GM21390 (cell line): ENCODE data around the gene FAM107B.

Experiments
- ATAC-seq: cut with Tn5 transposase; IDR thresholded peaks from one replicate; pipeline ENCODE4 v1.9.1; 2021; ENCODE audit not compliant: unreplicated experiment

FAM107B gene

GRCh38 chr10:14585287-14586193 is 189.2 kb downstream of the FAM107B start:
- ATAC-seq = no peak

GRCh38 chr10:14584661-14585060 is 190.0 kb downstream of the FAM107B start:
- no peak for ATAC-seq

GRCh38 chr10:14583967-14584366 is 190.7 kb downstream of the FAM107B start:
- no peak for ATAC-seq

- no peak for ATAC-seq
Observed at GRCh38 chr10:14583252-14583651, 191.4 kb downstream of the FAM107B start.

GRCh38 chr10:14581553-14582321 is 193.0 kb downstream of the FAM107B start:
- ATAC-seq = no peak

- ATAC-seq = no peak
Observed at GRCh38 chr10:14580671-14581332, 193.9 kb downstream of the FAM107B start.

GRCh38 chr10:14579405-14579804 is 195.3 kb downstream of the FAM107B start:
- no peak for ATAC-seq

- ATAC-seq = no peak
Observed at GRCh38 chr10:14578060-14578952, 196.4 kb downstream of the FAM107B start.

GRCh38 chr10:14574885-14575284 is 199.8 kb downstream of the FAM107B start:
- no peak for ATAC-seq

- ATAC-seq = no peak
Observed at GRCh38 chr10:14574291-14574690, 200.4 kb downstream of the FAM107B start.

GRCh38 chr10:14573666-14574261 is 200.9 kb downstream of the FAM107B start:
- no peak for ATAC-seq

- no peak for ATAC-seq
Observed at GRCh38 chr10:14572811-14573210, 201.9 kb downstream of the FAM107B start.

GRCh38 chr10:14571866-14572507 is 202.7 kb downstream of the FAM107B start:
- ATAC-seq = peak; percentile 81

GRCh38 chr10:14570800-14571199 is 203.9 kb downstream of the FAM107B start:
- no peak for ATAC-seq

- no peak for ATAC-seq
Observed at GRCh38 chr10:14569274-14570060, 205.2 kb downstream of the FAM107B start.

GRCh38 chr10:14567421-14567820 is 207.3 kb downstream of the FAM107B start:
- no peak for ATAC-seq

- ATAC-seq = no peak
Observed at GRCh38 chr10:14566498-14566897, 208.2 kb downstream of the FAM107B start.

- no peak for ATAC-seq
Observed at GRCh38 chr10:14565199-14565598, 209.5 kb downstream of the FAM107B start.

GRCh38 chr10:14564268-14564744 is 210.4 kb downstream of the FAM107B start:
- no peak for ATAC-seq
